ENCODE measurements around the gene GSDME. TPM values are rescaled to one million over a fixed set of nuclear protein-coding genes. Genes with fewer than 3 reads are reported as not detected.

Gene GSDME
- total RNA-seq, 4 donors from 2014 or later: 3.1 to 5.2 (median 3.9) TPM

DNA sequence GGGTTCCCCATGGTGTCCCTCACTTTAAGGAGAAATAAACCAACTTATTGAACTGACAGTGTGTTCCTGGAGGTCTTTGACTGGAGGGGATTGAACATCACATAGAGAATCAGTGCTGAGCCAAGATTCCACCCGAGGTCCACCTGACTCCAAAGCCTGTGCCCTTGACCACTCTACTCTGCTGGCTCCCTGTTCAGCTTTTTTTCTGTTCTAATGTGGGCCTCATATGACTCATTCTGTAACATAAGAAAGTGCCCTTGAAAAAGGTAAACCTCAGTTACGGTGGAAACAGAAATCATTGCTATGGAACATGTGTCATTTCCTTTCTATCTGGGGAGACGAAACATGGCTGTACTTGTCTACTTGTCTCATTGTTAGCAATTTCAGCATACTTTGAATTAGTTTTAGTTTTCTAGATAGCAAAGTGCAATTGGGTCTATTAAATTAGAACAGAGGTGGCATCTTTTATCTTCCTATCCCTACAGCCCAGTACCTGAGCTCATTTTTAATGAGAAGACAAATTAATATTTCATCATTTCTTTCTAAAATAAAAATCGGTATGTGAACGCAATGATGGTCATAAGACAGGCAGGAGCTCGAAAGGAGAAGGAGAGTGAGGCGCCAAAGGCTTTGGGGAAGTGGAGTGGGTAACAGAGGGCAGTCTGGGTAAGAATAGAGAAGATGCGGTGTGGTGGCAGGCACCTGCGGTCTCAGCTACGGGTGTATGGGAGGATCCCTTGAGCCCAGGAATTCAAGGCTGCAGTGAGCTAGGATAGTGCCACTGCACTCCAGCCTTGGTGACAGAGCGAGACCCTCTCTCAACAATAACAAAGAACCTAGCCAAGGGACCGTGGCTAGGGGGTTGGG lies 1.5 kb downstream of the GSDME start:
- peak overlapping the region in 1 of 4 donors; percentile 68 for H3K4me3 ChIP-seq
- peak overlapping the region; percentile 82 to 94 (median 88) for H3K27ac ChIP-seq
- peak; percentile 18 to 48 for ATAC-seq

DNA sequence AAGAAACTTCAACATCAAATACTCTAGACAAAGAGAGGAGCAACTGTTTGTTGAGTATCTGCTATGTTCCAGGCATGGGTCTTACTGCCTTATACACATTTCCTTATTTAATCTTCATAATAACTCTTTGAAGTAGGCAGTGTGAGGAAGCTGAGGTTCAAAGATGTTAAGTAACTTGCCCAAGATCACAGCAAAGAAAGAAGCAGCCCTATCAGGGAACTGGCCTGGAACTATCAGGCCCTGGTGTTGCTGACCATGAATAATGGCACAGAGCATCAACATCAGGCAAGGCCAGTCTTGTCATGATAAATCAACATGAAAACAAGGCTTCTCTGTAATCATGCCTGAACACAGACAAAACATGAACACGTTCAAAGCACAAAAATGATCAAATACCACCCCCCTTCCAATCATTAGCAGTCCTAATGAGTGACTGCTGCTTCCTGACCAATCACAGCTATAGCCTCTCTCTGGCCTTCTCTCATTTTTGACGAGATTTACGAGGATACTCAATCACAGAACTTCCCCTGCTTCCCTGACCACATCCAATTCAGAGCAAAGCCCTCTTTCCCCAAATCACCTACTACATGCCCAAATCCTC lies 2.3 kb downstream of the GSDME start:
- intact Hi-C loops (cut with DNase I; ENCODE audit: low total_unique reads): no loop called here
- H3K27me3 ChIP-seq: no peaks in the 10 kb centered on the region
- peaks cover 9 to 18% of the 10 kb centered on the region in 2 donors for H3K4me1 ChIP-seq
- H3K9me3 ChIP-seq: no peaks in the 10 kb centered on the region
- peak overlapping the region; percentile 82 to 94 (median 88) for H3K27ac ChIP-seq
- no peaks in the 10 kb centered on the region for H3K36me3 ChIP-seq
- ATAC-seq: no peak
- no peak overlapping the region for H3K4me3 ChIP-seq
- TF ChIP-seq, protein P1, sequence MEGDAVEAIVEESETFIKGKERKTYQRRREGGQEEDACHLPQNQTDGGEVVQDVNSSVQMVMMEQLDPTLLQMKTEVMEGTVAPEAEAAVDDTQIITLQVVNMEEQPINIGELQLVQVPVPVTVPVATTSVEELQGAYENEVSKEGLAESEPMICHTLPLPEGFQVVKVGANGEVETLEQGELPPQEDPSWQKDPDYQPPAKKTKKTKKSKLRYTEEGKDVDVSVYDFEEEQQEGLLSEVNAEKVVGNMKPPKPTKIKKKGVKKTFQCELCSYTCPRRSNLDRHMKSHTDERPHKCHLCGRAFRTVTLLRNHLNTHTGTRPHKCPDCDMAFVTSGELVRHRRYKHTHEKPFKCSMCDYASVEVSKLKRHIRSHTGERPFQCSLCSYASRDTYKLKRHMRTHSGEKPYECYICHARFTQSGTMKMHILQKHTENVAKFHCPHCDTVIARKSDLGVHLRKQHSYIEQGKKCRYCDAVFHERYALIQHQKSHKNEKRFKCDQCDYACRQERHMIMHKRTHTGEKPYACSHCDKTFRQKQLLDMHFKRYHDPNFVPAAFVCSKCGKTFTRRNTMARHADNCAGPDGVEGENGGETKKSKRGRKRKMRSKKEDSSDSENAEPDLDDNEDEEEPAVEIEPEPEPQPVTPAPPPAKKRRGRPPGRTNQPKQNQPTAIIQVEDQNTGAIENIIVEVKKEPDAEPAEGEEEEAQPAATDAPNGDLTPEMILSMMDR (IDR thresholded peaks at IDR 0.05 in 4 of 5, conservative IDR thresholded peaks at IDR 0.05 in 1 of 5): no peak
- no peak for DNase-seq
- in situ Hi-C loops (cut with MboI; ENCODE audit: low sequenced_read_pairs in 4 of 4): no loop called here

More for the DNA sequence above, 1.5 kb downstream of the GSDME start:
- Histone ChIP-seq H3K9me3 (no peaks in the 10 kb centered on the region), H3K27me3 (no peaks in the 10 kb centered on the region), H3K4me1 (peaks cover 9 to 18% of the 10 kb centered on the region in 2 donors), H3K36me3 (no peaks in the 10 kb centered on the region)
- in situ Hi-C loops (cut with MboI; ENCODE audit: low sequenced_read_pairs in 4 of 4) (no loop called here), intact Hi-C loops (cut with DNase I; ENCODE audit: low total_unique reads) (no loop called here)
- TF ChIP-seq, protein P1 (IDR thresholded peaks at IDR 0.05 in 4 of 5, conservative IDR thresholded peaks at IDR 0.05 in 1 of 5): no peak
- TF ChIP-seq POLR2A (IDR thresholded peaks at IDR 0.05): no peak
- DNase-seq: no peak

DNA sequence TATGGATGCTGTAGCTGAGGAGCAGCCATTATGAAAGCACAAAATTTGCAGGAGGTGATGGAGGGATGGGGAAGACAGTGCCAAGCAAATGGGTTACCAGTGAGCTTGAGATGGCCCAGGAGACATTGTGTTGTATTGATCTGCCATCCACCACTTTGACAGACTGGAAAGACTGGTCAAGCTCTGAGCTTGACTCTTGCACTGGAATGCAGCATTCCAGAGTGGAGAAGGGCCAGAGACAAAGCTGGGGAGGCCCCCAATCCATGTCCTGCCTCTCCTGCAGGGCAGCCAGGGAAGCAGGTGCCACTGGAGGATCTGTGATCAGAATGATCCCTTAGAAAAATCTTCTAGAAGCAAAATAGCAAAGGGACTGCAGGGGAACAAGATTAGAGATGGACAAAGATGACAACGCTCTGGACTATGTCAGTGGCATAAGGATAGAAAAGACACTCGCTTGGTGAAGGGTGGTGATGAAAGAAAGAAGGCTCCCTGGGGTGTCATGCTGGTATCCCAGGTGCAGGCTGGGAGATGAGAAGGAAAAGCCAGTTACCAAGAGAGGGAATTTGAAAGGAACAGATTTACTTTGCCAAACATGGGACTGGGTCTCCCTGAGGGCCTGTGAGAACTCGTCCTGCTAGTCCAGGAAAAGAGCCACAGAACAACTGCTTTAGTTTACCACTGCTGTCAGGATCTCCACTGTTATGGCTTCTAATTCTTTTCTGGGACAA lies 5.0 kb downstream of the GSDME start:
- no peaks in the 10 kb centered on the region for H3K27me3 ChIP-seq
- TF ChIP-seq POLR2A (IDR thresholded peaks at IDR 0.05): no peak
- TF ChIP-seq, protein P1 (IDR thresholded peaks at IDR 0.05 in 4 of 5, conservative IDR thresholded peaks at IDR 0.05 in 1 of 5): no peak
- in situ Hi-C loops (cut with MboI; ENCODE audit: low sequenced_read_pairs in 4 of 4) (no loop called here), intact Hi-C loops (cut with DNase I; ENCODE audit: low total_unique reads) (no loop called here)
- ATAC-seq (no peak), DNase-seq (no peak)
- H3K4me3 ChIP-seq: no peak overlapping the region
- no peaks in the 10 kb centered on the region for H3K36me3 ChIP-seq
- peak overlapping the region in 1 of 4 donors; percentile 25 for H3K27ac ChIP-seq
- peaks cover 0 to 10% of the 10 kb centered on the region in 2 donors for H3K4me1 ChIP-seq
- H3K9me3 ChIP-seq: no peaks in the 10 kb centered on the region

DNA sequence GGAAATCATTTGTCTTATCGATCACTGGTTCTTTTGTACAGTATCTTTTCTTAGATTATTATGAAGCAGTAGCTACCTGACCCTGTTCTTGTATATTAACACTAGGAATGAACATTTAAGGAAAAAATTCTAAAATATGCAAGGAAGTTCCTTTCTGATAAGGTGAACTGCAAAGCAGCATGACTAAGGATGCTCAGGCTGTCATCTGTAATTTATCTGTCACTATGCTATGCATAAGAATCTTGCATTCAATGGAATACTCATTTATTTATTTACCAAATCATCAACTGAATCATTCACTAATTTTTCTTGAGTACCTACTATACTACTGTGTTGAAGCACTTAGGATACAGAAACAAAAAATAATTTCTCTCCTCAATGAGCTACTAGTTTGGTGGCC lies 5.8 kb downstream of the GSDME start:
- in situ Hi-C loops (cut with MboI; ENCODE audit: low sequenced_read_pairs in 4 of 4) (no loop called here), intact Hi-C loops (cut with DNase I; ENCODE audit: low total_unique reads) (no loop called here)
- H3K27me3 ChIP-seq: no peaks in the 10 kb centered on the region
- peaks cover 0 to 8% of the 10 kb centered on the region in 2 donors for H3K4me1 ChIP-seq
- H3K4me3 ChIP-seq: no peak overlapping the region
- no peaks in the 10 kb centered on the region for H3K9me3 ChIP-seq
- DNase-seq: no peak
- H3K27ac ChIP-seq: no peak overlapping the region
- no peaks in the 10 kb centered on the region for H3K36me3 ChIP-seq
- ATAC-seq: no peak
- TF ChIP-seq, protein P1 (IDR thresholded peaks at IDR 0.05 in 4 of 5, conservative IDR thresholded peaks at IDR 0.05 in 1 of 5): no peak
- TF ChIP-seq POLR2A (IDR thresholded peaks at IDR 0.05): no peak
